Mesothelial cell of epicardium (in vitro differentiated cells): Measurements from ENCODE around the gene HOXA1. TPM values are rescaled to one million over a fixed set of nuclear protein-coding genes. Genes with fewer than 3 reads are reported as not detected.

ENCODE experiments used
- DNase-seq, 2 experiments: peaks; one replicate each; pipeline ENCODE4 v3.0.0; 2021; ENCODE audit warnings: low spot score in 2 of 2; ENCODE audit not compliant: unreplicated experiment in 2 of 2
- H3K27ac Mint-ChIP-seq: 2 replicates; pipeline ENCODE4 v1.8.0; 2021; ENCODE audit warnings: mixed read lengths
- H3K27me3 Mint-ChIP-seq: 2 replicates; pipeline ENCODE4 v1.8.0; 2021; ENCODE audit warnings: low read depth, mixed read lengths
- H3K36me3 Mint-ChIP-seq: 2 replicates; pipeline ENCODE4 v1.8.0; 2021; ENCODE audit warnings: mixed read lengths
- H3K4me1 Mint-ChIP-seq: 2 replicates; pipeline ENCODE4 v1.8.0; 2021; ENCODE audit warnings: mixed read lengths
- H3K4me3 Mint-ChIP-seq: 2 replicates; pipeline ENCODE4 v1.8.0; 2021; ENCODE audit warnings: mild to moderate bottlenecking, moderate library complexity, mixed read lengths
- H3K9me3 Mint-ChIP-seq: 2 replicates; pipeline ENCODE4 v1.8.0; 2021; ENCODE audit warnings: mixed read lengths
- CTCF ChIP-seq: fragments of 200-600 bp; sonication (generic); IDR thresholded peaks from one replicate; pipeline ENCODE4 v1.5.0; 2021; ENCODE audit warnings: antibody characterized with exemption; ENCODE audit not compliant: unreplicated experiment
- total RNA-seq: library from RNA; stranded (reverse); gene quantifications from 3 replicates; pipeline ENCODE4 v1.2.1, GENCODE V29; 2021

HOXA1 gene
- total RNA-seq, 1 donor from 2014 or later, result 14.6 TPM

DNA sequence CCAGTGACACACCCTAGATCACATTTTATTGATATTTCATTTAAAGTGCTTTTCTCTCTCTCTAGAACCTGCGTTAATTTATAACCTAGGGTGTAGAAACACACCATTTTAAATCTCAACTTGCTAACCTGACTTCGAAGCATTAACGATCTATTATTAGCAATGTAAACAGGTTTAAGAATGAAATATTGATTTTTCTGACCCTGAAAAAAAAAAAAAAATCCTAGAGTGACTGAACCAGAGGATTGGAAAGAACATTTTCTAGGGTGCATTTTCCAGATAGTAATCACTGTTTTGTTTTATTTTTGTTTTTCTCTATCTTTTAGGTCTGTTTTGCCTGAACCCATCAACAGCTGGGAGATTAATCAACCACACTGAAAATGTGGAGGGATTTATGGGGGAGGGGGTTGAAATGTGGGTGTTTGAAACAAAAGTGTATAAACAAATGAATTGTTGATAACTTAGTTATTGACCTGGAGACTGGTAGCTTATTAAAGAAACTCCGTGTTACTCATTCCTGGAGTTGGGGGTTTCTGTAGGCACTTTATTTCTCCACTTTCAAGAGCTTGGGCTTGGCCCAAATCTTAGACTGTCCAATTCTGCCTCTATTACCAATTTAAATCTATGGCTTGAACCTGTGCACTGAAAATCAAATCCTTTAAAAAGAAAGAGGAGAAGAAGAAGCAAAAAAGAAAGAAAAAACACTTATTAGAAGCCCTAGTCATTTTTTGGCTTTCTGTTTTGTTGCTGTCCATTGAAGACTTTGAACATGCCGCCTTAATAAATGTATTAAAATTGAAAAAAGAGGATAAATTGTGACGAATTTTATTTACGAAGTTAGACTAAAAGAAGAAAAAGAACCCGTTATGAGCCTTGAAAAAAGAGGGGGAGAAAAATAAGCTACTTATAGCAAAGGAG lies 3.9 kb upstream of the HOXA1 start:
- Mint-ChIP-seq H3K4me1 (peaks cover 65% of the 10 kb centered on the region), H3K36me3 (peaks cover 16% of the 10 kb centered on the region), H3K9me3 (no peaks in the 10 kb centered on the region), H3K27ac (peak overlapping the region; percentile 100), H3K27me3 (no peaks in the 10 kb centered on the region), H3K4me3 (peak overlapping the region; percentile 98)
- no peak for TF ChIP-seq CTCF
- no peak for DNase-seq

DNA sequence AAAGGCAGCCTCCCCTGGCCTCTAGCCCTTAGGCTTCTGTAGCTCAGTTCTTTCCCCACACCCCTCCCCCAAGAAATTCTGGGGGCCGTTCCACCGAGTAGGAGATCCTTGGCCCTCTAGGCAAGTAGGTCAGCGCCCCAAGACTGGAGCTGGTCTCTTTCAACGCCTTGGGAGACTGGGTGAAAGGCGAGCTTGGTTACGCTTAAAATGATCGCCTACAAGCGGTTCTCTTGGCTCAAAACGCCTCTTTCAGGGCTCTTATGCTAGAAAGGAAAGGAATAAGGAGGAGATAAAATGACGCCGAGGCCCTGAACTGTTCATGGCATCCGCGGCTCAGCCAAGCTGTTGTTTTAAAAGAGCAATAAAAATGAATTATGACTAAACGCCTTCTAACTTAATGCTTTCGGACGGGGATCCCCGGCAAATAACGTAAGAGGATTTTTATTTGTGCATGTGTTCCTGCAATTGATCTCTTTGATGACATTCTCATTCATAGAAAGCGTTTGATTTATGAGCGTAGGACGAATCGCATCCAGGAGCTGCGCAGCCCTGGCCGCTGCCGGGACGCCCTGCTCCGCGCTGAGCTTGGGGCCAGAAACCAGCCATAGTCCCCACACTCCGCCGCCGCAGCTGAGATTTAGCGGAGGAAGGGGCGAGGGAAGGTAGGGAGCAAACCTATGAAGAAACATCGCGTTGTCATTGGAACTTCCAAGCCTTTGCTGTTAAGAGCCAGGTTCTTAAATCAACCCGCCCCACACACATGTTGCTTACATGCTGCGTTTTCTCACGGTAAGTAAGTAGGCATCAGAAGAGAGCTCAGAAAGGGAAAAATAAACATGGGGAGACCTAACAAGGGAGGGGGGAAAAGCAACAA lies 3.0 kb upstream of the HOXA1 start:
- peak overlapping the region; percentile 98 for H3K4me3 Mint-ChIP-seq
- peak overlapping the region; percentile 100 for H3K27ac Mint-ChIP-seq
- DNase-seq, result peak in 1 of 2 experiments; percentile 74
- H3K9me3 Mint-ChIP-seq, result no peaks in the 10 kb centered on the region
- no peaks in the 10 kb centered on the region for H3K27me3 Mint-ChIP-seq
- H3K36me3 Mint-ChIP-seq, result peaks cover 16% of the 10 kb centered on the region
- H3K4me1 Mint-ChIP-seq, result peaks cover 65% of the 10 kb centered on the region
- no peak for TF ChIP-seq CTCF

GRCh38 chr7:27097686-27098577 lies 2.1 kb upstream of the HOXA1 start:
- Mint-ChIP-seq H3K4me3 (peak overlapping the region; percentile 98), H3K4me1 (peaks cover 65% of the 10 kb centered on the region), H3K27ac (peak overlapping the region; percentile 100), H3K27me3 (no peaks in the 10 kb centered on the region), H3K36me3 (peaks cover 16% of the 10 kb centered on the region), H3K9me3 (no peaks in the 10 kb centered on the region)
- no peak for DNase-seq
- no peak for TF ChIP-seq CTCF

DNA sequence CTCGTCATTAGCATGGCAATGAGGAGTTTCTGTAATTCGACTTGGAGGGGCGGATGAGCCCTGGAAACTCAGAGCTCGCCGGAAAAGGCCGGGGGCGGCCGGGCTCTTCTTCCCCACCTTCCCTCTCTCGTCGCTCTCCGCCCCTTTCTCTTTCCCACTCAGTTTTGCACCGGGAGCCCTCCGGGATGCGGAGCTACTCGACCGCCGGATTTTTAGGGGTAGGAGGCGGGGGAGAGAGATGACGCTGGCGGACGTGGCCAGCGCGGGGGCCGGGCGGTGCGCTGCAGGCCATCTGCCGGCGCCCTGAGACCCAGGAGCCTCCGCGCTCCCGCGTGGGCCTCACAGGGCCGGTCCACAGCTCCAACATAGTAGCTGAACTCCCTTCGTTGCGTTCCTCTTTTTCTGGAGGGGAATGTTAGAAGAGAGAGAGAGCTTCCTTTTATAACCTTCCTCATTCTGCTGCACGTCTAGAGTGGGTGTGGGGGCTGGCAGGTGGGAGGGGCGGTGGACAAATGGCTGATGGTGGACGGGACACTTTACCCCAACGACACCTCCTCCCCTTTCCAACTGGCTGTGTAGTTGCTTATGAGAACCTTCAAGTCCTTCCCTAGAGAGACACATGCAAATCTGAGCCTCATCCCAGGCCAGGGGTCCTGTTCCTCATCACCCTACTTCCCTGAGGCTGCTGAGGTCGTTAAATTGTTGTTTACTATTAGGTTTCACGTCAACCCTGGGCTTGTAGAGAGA lies 1.1 kb upstream of the HOXA1 start:
- H3K27ac Mint-ChIP-seq, result peak overlapping the region; percentile 100
- H3K9me3 Mint-ChIP-seq, result no peaks in the 10 kb centered on the region
- H3K4me3 Mint-ChIP-seq, result peak overlapping the region; percentile 98
- peaks cover 16% of the 10 kb centered on the region for H3K36me3 Mint-ChIP-seq
- peaks cover 67% of the 10 kb centered on the region for H3K4me1 Mint-ChIP-seq
- no peak for TF ChIP-seq CTCF
- H3K27me3 Mint-ChIP-seq, result no peaks in the 10 kb centered on the region
- DNase-seq, result no peak
